DMS53 treated with DMSO at 0.1 percent for 48 hours (cell line): ENCODE measurements around the gene ZNF75A.
A peak's percentile ranks its signal among the peaks of the same experiment; 100 is the strongest.

ENCODE experiments used
- DNase-seq: peaks from one replicate; lab custom pipeline; 2025; ENCODE audit not compliant: unreplicated experiment; lab: John Stamatoyannopoulos, UW

ZNF75A gene

GRCh38 chr16:3364774-3365427 lies 59.6 kb downstream of the ZNF75A start:
- DNase-seq, result peak; percentile 86
